A549 (cell line): ENCODE data around the gene BMP4. TPM values are rescaled to one million over a fixed set of nuclear protein-coding genes. Genes with fewer than 3 reads are reported as not detected.

Experiments used
- ATAC-seq, 2 experiments: fragments of 200-7000 bp in 1 of 2; fragments of >200 bp in 1 of 2; cut with Nextera tagmentation in 1 of 2; cut with Tn5 transposase in 1 of 2; 3 replicates each; pipeline versions ENCODE4 v1.8.0 to v1.9.1; 2018 to 2020; ENCODE audit warnings: mild to moderate bottlenecking in 1 of 2, moderate library complexity in 1 of 2
- CTCF ChIA-PET: fragments of 300-600 bp; sonication (Branson Sonifier 250); formaldehyde crosslinking; extraction: SDS; loops from one replicate; lab custom pipeline; 2021; ENCODE audit warnings: antibody characterized with exemption, inconsistent platforms; lab: Yijun Ruan, JAX
- POLR2A ChIA-PET: fragments of 350-600 bp; formaldehyde crosslinking; extraction: SDS; loops from one replicate; lab custom pipeline; 2021; ENCODE audit warnings: antibody characterized with exemption, inconsistent platforms; lab: Yijun Ruan, JAX
- DNase-seq, 2 experiments: peaks; one replicate each; pipeline versions ENCODE4 v3.0.0 to v3.0.0-alpha.2; 2011 to 2016; ENCODE audit warnings: low read depth in 1 of 2, low spot score in 1 of 2
- FAIRE-seq: peaks from 2 replicates; lab custom pipeline; 2011; peaks lifted over from hg19 to GRCh38; lab: Jason Lieb, UNC
- H3K27ac ChIP-seq, 2 experiments: fragments of >200 bp; sonication (Bioruptor Twin); formaldehyde crosslinking; 3 replicates each; pipeline ENCODE4 v1.5.1; 2016 to 2017
- H3K4me1 ChIP-seq: fragments of >200 bp; sonication (Bioruptor Twin); formaldehyde crosslinking; 3 replicates; pipeline ENCODE4 v1.6.1; 2016
- H3K4me2 ChIP-seq: fragments of >200 bp; sonication (Bioruptor Twin); formaldehyde crosslinking; 3 replicates; pipeline ENCODE4 v1.6.1; 2016
- H3K4me3 ChIP-seq: fragments of >200 bp; sonication (Bioruptor Twin); formaldehyde crosslinking; 3 replicates; pipeline ENCODE4 v1.5.1; 2016
- H3K9me3 ChIP-seq: fragments of >200 bp; sonication (Bioruptor Twin); formaldehyde crosslinking; 3 replicates; pipeline ENCODE4 v1.6.1; 2016
- BHLHE40 ChIP-seq: IDR thresholded peaks from 2 replicates; pipeline ENCODE4 v1.6.1; 2012; ENCODE audit warnings: low read depth, low read length, inconsistent platforms
- EHMT2 ChIP-seq: fragments of 200-600 bp; sonication (generic); IDR thresholded peaks from 2 replicates; pipeline ENCODE4 v1.6.1; 2016; ENCODE audit warnings: antibody characterized with exemption, low read depth, mild to moderate bottlenecking, moderate library complexity
- EP300 ChIP-seq, 2 experiments: fragments of >200 bp; sonication (Bioruptor Twin); formaldehyde crosslinking; IDR thresholded peaks; 2 replicates in 1 of 2; 3 replicates in 1 of 2; pipeline ENCODE4 v1.6.1; 2016 to 2017
- FOSB ChIP-seq: fragments of 250-450 bp; sonication (Bioruptor Pico); IDR thresholded peaks from 2 replicates; pipeline ENCODE4 v1.5.0; 2020; ENCODE audit warnings: mild to moderate bottlenecking, moderate library complexity
- FOSL2 ChIP-seq, 2 experiments: fragments of 450-650 bp in 1 of 2; fragments of >200 bp in 1 of 2; sonication (Bioruptor Twin) in 1 of 2; formaldehyde crosslinking; IDR thresholded peaks; 2 replicates each; pipeline versions ENCODE4 v1.5.0 to v1.6.1; 2016 to 2020; ENCODE audit warnings: mild to moderate bottlenecking in 1 of 2, moderate library complexity in 1 of 2
- FOXS1 ChIP-seq: fragments of 250-450 bp; sonication (Bioruptor Pico); IDR thresholded peaks from 2 replicates; pipeline ENCODE4 v1.5.0; 2020; ENCODE audit warnings: mild to moderate bottlenecking, moderate library complexity
- JUNB ChIP-seq: fragments of >200 bp; sonication (Bioruptor Twin); formaldehyde crosslinking; IDR thresholded peaks from 2 replicates; pipeline ENCODE4 v1.6.1; 2016
- KDM5A ChIP-seq: fragments of 200-600 bp; sonication (generic); IDR thresholded peaks from 2 replicates; pipeline ENCODE4 v1.6.1; 2016; ENCODE audit warnings: antibody characterized with exemption, mild to moderate bottlenecking
- MAFK ChIP-seq: fragments of 450-650 bp; IDR thresholded peaks from 2 replicates; pipeline ENCODE4 v1.6.1; 2014; ENCODE audit not compliant: partially characterized antibody
- NPAS2 ChIP-seq: fragments of 250-450 bp; sonication (Bioruptor Pico); IDR thresholded peaks from 2 replicates; pipeline ENCODE4 v1.8.0; 2022; ENCODE audit warnings: mild to moderate bottlenecking, moderate library complexity, borderline replicate concordance
- PHF8 ChIP-seq: fragments of 200-600 bp; sonication (generic); IDR thresholded peaks from 2 replicates; pipeline ENCODE4 v1.6.1; 2016; ENCODE audit warnings: low read depth, mild to moderate bottlenecking, antibody characterized with exemption, moderate library complexity, borderline replicate concordance
- RFX5 ChIP-seq: fragments of 450-650 bp; IDR thresholded peaks from 2 replicates; pipeline ENCODE4 v1.7.1; 2014; ENCODE audit warnings: antibody characterized with exemption, mild to moderate bottlenecking, moderate library complexity
- RNF2 ChIP-seq: fragments of 200-600 bp; sonication (generic); IDR thresholded peaks from 2 replicates; pipeline ENCODE4 v1.6.1; 2016; ENCODE audit warnings: low read depth, mild to moderate bottlenecking, antibody characterized with exemption, moderate library complexity, borderline replicate concordance
- SMC3 ChIP-seq: fragments of >200 bp; sonication (Bioruptor Twin); formaldehyde crosslinking; IDR thresholded peaks from 3 replicates; pipeline ENCODE4 v1.6.1; 2018; ENCODE audit warnings: inconsistent platforms
- TFCP2L1 ChIP-seq: fragments of 250-450 bp; sonication (Bioruptor Pico); IDR thresholded peaks from 2 replicates; pipeline ENCODE4 v1.5.0; 2021; ENCODE audit warnings: mild to moderate bottlenecking
- TP53 ChIP-seq: fragments of 250-450 bp; sonication (Bioruptor Pico); IDR thresholded peaks from 2 replicates; pipeline ENCODE4 v1.5.0; 2021; ENCODE audit warnings: mild to moderate bottlenecking, moderate library complexity
- ZC3H11A ChIP-seq: fragments of 450-650 bp; IDR thresholded peaks from 2 replicates; pipeline ENCODE4 v1.6.1; 2014; ENCODE audit warnings: antibody characterized with exemption, mild to moderate bottlenecking
- ZSCAN20 ChIP-seq: fragments of 250-450 bp; sonication (Bioruptor Pico); IDR thresholded peaks from 2 replicates; pipeline ENCODE4 v1.8.0; 2022; ENCODE audit warnings: mild to moderate bottlenecking, moderate library complexity
- WGBS: methylation state at CpG from one replicate; pipeline ENCODE4 v1.1.6; 2017; ENCODE audit errors: missing lambda C conversion rate; 5-methylcytosine and 5-hydroxymethylcytosine counted together
- polyA plus RNA-seq, 4 experiments: library from polyadenylated mRNA; depleted of rRNA in 3 of 4; stranded (reverse); fragments of >200 nt; fragmentation: RNase III in 1 of 4; extraction: RNeasy Plus Mini Kit Qiagen cat#74134 plus additional on column Dnase treatment in 1 of 4; gene quantifications; 2 replicates in 3 of 4; 3 replicates in 1 of 4; pipeline ENCODE4 v1.2.3, GENCODE V29; 2011 to 2017
- TF ChIP-seq, protein P1 (sequence below): fragments of 200-600 bp; sonication (generic); IDR thresholded peaks from 2 replicates; pipeline ENCODE4 v1.6.1; 2016; ENCODE audit warnings: antibody characterized with exemption, mild to moderate bottlenecking, moderate library complexity

Gene BMP4
- polyA plus RNA-seq, 2 of the 4 experiments (the other 2 are of a cell fraction) = 4.1 to 8.9 TPM

DNA sequence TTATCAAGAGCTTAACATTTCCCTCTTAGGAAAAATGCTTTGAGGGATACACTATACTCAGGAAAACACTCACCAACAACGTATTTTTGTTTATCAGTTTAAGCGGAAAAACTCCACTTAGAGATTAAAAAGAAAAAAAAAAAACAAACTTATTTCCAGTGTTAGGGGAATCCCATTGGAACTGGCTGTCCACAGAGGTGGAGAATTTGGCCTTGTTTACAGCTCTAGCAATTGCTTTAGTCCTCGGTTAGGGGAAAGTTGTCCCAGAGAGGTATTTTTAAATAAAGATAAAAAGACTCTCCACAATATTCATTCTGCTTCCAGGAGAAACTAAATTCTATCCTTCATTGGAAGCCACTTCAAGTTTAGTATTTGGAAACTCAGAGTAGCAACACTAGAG lies 21.6 kb upstream of the BMP4 start:
- DNase-seq (no peak), ATAC-seq (no peak), FAIRE-seq (no peak)
- 71% methylated on average over 3 of the region's 3 CpGs for WGBS
- POLR2A ChIA-PET = no interaction called here
- peaks cover 19% of the 10 kb centered on the region; the same call in 2 of the 3 replicates for H3K4me1 ChIP-seq
- H3K4me2 ChIP-seq = no peak overlapping the region
- H3K27ac ChIP-seq = no peak overlapping the region
- no peaks in the 10 kb centered on the region for H3K9me3 ChIP-seq
- CTCF ChIA-PET = no interaction called here
- TF ChIP-seq TP53 (CRISPR knock-in tag) = no peak
- TF ChIP-seq FOXS1 (CRISPR knock-in tag) = no peak
- no peak for TF ChIP-seq ZC3H11A
- TF ChIP-seq, protein P1, sequence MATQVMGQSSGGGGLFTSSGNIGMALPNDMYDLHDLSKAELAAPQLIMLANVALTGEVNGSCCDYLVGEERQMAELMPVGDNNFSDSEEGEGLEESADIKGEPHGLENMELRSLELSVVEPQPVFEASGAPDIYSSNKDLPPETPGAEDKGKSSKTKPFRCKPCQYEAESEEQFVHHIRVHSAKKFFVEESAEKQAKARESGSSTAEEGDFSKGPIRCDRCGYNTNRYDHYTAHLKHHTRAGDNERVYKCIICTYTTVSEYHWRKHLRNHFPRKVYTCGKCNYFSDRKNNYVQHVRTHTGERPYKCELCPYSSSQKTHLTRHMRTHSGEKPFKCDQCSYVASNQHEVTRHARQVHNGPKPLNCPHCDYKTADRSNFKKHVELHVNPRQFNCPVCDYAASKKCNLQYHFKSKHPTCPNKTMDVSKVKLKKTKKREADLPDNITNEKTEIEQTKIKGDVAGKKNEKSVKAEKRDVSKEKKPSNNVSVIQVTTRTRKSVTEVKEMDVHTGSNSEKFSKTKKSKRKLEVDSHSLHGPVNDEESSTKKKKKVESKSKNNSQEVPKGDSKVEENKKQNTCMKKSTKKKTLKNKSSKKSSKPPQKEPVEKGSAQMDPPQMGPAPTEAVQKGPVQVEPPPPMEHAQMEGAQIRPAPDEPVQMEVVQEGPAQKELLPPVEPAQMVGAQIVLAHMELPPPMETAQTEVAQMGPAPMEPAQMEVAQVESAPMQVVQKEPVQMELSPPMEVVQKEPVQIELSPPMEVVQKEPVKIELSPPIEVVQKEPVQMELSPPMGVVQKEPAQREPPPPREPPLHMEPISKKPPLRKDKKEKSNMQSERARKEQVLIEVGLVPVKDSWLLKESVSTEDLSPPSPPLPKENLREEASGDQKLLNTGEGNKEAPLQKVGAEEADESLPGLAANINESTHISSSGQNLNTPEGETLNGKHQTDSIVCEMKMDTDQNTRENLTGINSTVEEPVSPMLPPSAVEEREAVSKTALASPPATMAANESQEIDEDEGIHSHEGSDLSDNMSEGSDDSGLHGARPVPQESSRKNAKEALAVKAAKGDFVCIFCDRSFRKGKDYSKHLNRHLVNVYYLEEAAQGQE = no peak
- TF ChIP-seq EHMT2 = no peak
- TF ChIP-seq JUNB = no peak
- TF ChIP-seq TFCP2L1 (CRISPR knock-in tag) = no peak
- TF ChIP-seq SMC3 = no peak
- TF ChIP-seq BHLHE40 = no peak
- no peak for TF ChIP-seq FOSL2 (IDR thresholded peaks at IDR 0.05)
- TF ChIP-seq FOSL2 (CRISPR knock-in tag; IDR thresholded peaks at IDR 0.05) = no peak
- no peak overlapping the region for H3K4me3 ChIP-seq

DNA sequence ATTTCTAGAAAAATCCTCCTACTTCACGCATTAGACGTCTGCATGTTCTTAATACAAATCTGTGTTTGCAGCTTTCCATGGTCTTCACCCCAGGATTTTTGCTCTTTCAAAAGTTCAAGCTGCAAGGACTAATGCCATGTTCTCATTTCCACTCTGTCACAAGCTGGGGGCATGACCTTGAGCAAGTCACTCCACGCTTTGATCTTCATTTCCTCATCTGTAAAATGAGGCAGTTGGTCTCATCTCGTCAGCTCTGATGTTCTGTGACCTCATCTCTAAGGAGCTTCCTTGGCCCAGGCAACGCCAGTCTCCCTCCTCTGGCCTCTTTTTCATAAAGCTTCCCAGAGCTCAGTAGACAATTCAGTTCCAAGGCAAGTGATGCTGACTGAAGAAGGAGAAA lies 18.8 kb upstream of the BMP4 start:
- peaks cover 15% of the 10 kb centered on the region; the same call in 2 of the 3 replicates for H3K4me1 ChIP-seq
- ATAC-seq (no peak), FAIRE-seq (no peak), DNase-seq (no peak)
- no peaks in the 10 kb centered on the region for H3K9me3 ChIP-seq
- POLR2A ChIA-PET = no interaction called here
- H3K27ac ChIP-seq = no peak overlapping the region
- no peak overlapping the region for H3K4me3 ChIP-seq
- CTCF ChIA-PET = interaction anchor here (1.2 kb wide), 1 partner anchor 373 kb away, joined by 3 read pairs; no protein-coding TSS in a partner anchor
- WGBS = 76% methylated on average over 5 of the region's 5 CpGs
- H3K4me2 ChIP-seq = no peak overlapping the region
- TF ChIP-seq RFX5 (no peak), MAFK (no peak), KDM5A (no peak), FOSB (no peak), FOSL2 (IDR thresholded peaks at IDR 0.05) (no peak), FOSL2 (CRISPR knock-in tag; IDR thresholded peaks at IDR 0.05) (no peak), JUNB (no peak), FOXS1 (CRISPR knock-in tag) (no peak), ZC3H11A (no peak), BHLHE40 (no peak), RNF2 (no peak), NPAS2 (CRISPR knock-in tag) (no peak), TFCP2L1 (CRISPR knock-in tag) (no peak), ZSCAN20 (CRISPR knock-in tag) (no peak), PHF8 (no peak), EP300 (IDR thresholded peaks at IDR 0.05) (no peak)
- TF ChIP-seq, protein P1 = no peak
